Superior temporal gyrus (tissue), 1 donor: ENCODE data around the gene AMMECR1.
"Not testable (repeated sequence)": the region's sequence is repeated elsewhere in the genome, so short reads cannot be mapped to it uniquely, and the experiment has no call there.

Experiments used
- DNase-seq: peaks from one replicate; pipeline ENCODE4 v3.0.0-alpha.2; 2016; ENCODE audit errors: extremely low spot score

Gene AMMECR1

DNA sequence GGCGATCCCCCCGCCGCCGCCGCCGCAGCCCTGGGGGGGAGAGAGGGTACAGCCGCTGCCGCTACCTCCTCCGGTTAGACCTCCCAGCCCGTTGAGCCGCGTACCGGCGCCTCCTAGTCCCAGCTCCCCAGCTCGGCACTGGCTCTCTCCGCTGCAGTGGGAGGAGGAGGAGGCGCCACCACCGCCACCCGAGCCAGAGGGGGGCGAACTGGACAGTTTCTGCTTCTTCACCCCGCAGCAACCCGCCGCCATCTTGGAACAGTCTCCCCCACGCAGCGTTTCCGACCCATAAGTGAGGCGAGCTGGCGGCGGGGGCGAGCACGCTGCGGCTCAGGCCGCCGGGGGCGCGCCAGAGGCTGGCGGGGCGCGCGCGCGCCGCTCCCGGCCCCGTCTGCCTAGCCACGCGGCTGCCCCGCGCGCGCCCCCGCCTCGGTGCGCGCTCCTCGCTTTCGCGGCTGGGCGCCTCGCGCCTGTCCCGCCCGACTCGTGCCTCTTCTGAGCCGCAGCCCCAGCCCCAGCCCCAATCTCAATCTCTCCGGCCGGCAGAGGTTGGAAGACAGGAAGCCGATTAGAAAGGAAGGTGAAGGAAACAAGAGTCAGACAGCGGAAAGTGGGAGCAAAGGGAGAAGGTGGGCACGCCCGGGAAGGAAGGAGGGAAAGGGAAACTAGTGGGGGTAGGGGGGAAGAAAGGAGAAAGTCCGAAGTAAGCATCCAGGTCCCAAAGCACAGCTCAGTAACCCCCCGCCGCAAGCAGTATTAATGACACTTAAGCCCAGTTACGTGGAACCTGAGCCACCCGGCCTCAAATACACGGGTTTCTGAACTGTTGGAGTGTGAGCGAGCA lies at the start of gene AMMECR1:
TSS of gene AMMECR1 (minus strand) at position 266 of the 844 bp plus-strand sequence. CDS start at position 252, 14 bp downstream.
- peak; percentile 76 for DNase-seq

DNA sequence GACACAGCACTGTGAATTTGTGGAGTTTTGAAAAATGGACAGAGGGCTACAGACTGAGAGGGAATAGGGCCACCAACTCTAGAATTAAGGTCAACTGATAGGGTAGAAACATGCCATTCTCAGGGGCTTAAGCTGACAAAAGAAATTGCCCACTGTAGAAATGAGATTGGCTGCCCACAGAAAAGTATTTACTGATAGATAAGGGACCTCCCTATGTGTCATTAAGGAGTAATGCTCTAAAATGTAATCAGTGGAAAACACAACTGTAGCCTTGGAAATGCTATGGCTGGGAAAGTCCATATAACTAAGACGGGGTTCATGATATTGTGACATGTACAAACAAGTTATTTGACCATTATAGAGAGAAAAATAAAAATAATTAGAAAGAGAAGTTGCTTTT lies 45.4 kb upstream of the AMMECR1 start:
- DNase-seq: no peak

DNA sequence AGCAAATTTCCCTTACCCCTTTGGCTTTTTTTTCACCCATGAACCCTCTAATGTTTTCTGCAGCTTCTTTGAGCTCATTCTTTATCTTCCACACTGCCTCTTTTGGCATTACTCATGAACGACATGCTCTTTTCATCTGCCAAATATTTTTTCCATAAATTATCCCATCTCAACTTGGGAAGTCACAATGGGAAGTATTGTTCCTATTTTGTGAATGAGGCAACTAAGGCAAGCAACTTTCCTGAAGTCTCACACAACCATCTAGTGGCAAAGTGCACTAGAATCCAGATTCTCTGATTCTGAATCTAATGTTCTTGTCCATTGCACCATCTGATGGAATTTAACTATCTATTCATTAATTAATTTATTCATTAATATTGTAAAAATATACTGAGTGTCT lies 41.4 kb upstream of the AMMECR1 start:
- peak; percentile 44 for DNase-seq

DNA sequence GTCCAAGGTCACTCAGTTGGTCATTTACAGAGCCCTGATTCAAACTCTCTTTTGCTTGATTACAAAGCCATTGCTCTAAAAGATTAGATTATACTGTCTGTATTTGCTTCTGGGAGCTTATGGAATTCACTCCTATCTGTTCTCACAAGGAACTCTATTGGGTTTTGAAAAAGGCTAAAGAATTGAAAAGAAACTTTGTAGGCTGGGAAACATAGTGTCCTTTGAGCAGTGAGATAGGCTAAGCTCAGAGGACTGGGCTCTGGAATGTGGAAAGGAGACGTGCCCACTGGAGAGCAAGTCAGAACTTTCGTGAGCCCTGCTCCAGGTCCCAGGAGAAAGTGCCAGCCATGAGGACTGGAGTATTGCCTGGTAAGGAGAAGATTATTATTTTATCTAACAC lies 40.7 kb upstream of the AMMECR1 start, which contains the start of gene RTL9:
TSS of gene RTL9 (plus strand) at position 301 of the 400 bp plus-strand sequence. CDS start 91,770 bp downstream, outside the sequence.
- DNase-seq: no peak

DNA sequence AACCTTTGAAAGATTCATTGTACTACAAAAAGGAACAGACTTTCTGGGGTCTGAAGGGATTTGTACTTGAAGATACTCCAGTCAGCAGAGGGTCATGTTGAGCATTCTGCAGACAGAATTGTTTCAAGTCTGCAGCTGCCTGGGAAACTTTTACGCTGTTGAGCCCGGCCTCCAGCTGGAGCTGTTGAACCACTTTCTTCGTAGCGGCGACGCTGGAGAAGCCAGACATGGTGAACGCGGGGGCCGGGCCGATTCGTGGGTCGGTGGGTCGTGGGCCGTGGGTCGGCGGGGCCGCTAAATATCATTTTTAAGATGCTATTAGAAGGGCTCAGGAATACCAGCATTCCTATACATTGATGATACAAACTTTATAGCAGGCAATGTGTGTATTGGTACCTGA lies 28.8 kb upstream of the AMMECR1 start:
- DNase-seq: no peak

DNA sequence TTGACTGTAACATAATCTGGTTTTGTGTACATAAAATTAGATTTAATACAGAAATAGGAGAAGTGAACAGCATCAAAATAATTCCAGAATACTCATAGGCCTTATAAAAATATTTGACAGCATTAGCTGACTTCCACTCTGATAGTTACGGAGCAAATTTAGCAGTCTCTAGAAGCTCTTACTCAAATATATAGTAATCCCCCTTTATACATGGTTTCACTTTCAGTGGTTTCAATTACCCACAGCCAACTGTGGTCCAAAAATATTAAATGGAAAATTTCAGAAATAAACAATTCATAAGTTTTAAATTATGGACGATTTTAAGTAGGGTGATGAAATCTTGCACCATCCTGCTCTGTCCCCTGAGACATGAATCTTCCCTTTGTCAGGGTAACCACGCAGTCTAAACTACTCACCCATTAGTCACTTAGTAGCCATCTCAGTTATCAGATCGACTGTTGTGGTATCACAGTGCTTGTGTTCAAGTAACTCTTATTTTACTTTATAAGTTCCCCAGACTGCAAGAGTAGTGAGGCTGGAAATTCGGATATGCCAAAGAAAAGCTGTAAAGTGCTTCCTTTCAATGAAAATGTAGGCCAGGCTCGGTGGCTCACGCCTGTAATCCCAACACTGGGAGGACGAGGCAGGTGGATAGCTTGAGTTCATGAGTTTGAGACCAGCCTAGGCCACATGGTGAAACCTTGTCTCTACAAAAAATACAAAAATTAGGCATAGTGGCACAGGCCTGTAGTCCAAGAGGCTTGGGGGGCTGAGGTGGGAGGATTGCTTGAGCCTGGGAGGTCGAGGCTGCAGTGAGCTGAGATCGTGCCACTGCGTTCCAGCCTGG lies 23.5 kb upstream of the AMMECR1 start:
- no peak for DNase-seq

DNA sequence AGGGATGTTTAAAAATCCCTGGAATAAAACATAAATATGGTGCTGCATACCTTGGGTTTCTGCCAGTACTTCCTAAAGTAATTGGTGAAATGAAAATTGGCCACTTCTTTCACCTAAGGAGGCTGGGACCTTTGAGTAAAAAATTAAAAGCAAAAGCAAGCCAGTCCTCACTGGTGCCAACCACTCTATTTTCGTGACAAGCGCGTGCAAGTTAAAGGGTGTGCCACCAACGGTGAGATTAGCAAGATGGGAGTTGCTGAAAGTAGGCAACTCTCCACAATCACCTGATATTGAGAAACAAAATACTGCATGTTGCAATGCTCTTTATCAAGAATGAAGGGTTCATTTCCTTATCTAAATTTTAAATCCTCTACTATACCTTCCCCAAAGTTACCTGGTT lies 21.1 kb upstream of the AMMECR1 start:
- no peak for DNase-seq

DNA sequence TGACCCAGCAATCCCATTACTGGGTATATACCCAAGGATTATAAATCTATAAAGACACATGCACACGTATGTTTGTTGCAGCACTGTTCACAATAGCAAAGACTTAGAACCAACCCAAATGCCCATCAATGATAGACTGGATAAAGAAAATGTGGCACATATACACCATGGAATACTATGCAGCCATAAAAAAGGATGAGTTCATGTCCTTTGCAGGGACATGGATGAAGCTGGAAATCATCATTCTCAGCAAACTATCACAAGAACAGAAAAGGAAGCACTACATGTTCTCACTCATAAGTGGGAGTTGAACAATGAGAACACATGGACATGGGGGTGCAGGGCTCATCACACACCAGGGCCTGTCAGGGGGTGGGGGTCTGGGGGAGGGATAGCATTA lies 15.6 kb upstream of the AMMECR1 start:
- not testable (repeated sequence) for DNase-seq

DNA sequence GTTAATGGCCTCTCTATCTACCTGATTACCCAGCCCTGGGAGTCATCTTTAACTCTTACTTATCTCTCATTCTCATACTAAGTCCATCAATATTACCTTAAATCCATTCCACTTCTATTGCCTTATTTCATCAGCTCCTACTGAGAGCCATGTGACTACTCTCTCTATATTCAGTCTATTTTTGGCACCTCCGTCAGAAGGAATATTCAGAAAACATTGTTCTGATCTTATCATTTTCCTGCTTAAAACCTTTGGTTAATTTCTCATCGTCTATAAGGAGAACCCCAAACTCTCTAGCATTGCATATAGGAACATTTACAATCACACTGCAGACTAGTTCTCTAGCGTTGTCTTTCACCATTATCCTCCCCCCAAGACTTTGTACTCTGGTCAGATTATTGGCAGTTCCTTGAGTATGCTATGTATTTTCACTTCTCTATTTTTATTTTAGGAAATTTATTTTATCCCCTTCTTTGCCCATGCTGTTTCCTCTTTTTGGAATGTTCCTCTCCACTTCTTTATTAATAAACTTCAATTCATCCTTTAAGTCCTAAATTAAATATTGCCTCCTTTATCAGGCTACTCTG lies 13.7 kb upstream of the AMMECR1 start:
- DNase-seq: no peak

DNA sequence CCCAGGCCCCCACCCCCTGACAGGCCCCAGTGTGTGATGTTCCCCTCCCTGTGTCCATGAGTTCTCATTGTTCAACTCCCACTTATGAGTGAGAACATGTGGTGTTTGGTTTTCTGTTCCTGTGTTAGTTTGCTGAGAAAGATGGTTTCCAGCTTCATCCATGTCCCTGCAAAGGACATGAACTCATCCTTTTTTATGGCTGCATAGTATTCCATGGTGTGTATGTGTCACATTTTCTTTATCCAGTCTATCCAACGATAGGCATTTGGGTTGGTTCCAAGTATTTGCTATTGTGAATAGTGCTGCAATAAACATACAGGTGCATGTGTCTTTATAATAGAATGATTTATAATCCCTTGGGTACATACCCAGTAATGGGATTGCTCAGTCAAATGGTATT lies 10.7 kb upstream of the AMMECR1 start:
- not testable (repeated sequence) for DNase-seq

DNA sequence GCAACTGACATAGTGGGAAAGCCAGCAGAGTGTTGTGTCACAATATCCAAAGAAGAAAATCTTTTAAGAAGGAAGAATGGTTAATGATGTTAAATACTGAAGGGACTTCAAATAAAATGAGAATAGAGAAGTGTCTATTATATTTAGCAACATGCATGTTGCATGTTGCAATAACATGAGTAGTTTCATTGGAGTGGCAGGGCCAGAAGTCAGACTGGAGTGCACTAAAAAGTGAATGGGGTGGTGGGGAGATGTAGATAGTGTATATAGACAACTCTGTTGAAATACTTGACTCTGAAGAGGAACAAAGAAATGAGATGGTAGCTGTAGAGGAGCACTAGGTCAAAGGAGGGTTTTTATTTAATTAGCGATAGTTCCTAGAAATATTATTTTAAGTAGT lies 9.5 kb upstream of the AMMECR1 start:
- DNase-seq: no peak

DNA sequence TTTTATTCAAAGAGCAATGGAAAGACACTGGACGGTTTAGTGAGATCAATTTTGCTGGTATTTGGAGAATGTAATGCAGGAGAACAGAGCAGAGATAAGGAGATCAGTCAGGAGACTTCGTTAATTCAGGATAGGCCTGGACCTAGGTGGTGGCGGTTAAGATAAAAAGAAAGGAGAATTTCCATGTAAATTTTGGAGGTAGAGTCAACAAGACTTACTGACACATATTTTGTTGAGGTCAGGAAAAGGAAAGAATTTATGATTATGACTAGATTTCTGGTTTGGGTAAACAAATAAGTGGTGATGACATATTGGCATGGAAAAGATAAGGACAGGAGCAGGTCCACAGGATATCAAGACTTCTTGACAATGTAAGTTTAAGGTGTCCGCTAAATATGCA lies 8.8 kb upstream of the AMMECR1 start:
- DNase-seq: no peak

DNA sequence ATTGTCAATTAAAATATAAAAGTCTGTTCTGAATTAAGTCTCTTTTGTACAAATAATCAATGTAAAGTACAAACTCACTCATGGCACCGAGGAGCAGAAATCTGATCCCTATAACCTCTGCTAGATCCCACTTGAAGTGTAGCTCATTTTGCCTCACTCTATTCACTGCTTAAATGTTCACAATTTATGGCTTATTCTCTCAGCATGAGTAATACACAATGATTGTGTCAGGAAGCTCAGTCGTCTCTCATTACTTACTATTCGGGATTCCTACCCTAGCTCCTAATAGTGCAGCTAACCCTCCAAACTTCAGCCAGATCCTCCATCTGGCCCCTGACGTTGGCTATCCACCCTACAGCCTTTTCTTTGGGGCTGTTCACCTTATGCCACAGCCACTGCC lies 4.7 kb upstream of the AMMECR1 start:
- DNase-seq: no peak

DNA sequence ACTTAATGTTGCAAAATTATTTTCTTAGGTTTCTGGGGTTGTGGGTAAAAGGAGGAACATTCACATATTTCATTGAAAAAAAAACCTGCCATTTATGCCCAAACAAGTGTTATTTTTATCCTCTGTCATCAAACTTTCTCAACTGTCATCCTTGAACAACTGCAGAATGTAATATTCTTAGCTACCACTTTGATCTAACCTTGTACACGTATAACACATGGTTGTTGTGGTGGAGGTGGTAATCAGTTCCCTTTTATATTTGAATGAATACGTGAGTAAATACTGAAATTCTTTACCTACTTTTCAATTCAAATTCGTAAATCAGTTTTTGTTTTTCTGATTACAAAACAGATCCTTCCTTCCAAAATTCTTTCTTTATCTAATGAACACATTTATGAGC lies 3.8 kb upstream of the AMMECR1 start:
- no peak for DNase-seq

DNA sequence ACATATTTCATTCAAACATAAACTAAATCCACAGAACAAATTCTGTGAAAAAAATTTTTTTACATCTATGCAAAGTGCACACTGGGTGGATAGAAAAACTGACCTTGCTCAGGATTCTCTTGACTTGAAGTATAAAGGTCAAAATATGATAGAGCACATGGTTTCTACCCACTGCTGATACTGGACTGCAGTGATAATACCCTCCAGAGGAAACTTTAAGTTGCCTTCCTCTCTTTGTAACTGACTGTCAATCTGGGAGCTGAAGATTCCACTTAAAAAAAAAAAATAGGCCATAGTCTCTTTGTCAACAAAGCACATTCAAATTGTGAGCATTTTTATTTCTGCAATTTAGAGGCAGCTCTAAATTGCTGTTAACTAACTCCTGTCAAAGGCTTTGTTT lies 3.2 kb upstream of the AMMECR1 start:
- no peak for DNase-seq

DNA sequence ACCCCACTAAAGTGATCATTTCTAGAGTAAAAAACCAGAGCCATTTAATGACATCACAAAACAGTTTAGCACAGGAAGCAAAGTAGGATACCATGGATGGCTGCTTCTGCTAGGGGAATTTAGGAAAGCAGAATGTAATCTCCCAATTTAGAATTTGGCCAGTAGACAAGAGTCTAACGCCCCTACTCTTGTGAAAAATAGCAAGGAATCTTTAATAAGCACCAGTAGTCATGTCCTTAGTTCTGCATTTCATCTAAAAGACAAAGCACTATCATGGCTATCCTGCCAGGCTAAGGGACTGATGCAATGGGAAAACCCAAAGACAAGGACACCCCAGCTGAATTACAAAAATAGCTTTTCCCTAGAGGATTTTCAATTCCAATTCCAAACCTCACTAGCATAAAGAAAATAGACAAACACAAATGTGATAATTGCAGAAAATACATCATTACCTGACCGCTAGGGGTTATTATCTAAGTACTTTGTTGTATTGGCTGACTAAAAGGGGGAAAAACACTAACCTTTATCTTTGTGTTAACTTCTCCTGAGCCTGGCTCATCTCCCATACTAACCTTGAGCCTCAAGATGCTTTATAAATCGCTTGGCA lies 2.6 kb upstream of the AMMECR1 start:
- no peak for DNase-seq

DNA sequence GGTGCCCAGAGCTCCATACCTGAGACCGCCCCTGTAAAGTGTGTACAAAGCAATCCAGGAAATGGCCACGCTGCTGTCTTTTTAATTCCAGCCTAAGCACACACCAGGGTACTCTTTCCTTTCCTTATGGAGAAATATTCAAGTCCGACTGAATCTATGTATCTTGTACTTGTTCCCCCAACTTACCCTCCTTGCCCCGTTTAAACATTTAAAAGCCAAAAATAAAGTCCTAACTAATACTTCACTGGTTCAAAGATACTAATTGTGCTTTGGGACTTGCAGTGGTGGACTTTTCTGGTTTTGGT lies 731 bp upstream of the AMMECR1 start:
- DNase-seq: peak; percentile 11

DNA sequence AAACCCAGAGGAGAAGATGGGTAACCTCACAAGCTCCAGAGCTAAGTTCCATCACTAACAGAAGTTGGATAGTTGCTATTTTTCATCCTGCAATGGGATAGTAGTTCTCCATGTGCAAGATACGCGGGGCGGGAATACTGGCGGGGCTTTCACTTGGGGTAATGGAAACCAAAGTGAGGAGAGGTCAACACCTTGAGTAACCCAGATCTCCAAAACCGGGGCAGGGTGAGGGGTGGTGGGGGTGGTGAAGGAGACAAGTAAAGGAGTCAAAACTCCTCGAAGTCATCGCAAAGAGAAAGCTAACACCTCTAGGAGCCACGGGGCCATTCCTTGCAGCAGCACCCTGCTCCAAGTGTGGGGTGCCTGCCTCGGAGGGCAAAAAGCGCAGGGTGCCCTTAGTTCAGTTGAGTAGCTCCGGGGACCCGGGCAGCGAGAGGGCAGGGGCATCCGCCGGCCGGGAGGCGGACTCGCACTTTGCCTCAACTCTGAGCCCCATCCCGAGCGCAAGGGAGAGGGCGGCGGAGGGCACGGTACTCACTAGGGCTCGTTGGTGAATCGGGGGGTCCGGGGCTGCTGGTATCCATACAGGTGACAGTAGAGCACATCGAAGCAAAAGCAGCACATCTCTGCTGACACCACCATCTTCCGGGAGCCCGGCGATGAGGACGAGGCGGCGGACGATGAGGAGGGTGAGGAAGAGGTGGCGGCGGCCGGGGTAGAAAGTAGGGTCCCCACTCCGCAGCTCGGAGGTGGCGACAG lies 645 bp downstream of the AMMECR1 start:
- DNase-seq: peak; percentile 17

DNA sequence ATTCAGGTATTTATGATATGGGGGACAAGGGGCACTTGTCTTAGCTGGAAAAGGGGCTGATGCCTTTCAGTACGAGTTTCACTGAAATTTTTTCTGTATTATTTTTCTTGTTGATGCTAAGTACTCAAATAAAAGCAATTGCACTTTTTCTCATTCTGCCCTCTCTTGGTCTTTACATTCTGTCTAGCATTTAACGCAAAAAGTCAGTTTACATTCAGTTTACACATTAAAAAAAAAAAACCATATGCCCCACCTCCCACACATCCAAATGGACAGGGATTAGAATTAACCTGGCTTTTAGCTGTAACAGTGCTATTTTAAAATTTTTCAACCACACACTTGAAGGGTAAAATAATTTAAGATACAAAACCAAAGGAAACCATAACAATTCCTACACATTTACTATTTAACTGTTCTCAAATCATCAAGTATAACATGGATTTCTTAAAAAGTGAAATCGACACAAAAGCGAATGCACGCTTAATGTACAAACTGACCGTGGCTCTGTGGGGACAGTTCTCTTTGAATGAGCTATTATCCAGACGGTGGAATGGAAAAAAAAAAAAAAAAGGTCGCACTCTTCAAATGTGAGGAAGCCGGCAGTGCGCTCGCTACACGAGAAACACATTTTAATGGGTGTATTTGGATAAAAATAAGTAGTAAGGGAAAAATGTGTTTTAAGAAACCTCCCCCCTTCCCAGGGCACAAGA lies 1.4 kb downstream of the AMMECR1 start:
- peak; percentile 31 for DNase-seq

DNA sequence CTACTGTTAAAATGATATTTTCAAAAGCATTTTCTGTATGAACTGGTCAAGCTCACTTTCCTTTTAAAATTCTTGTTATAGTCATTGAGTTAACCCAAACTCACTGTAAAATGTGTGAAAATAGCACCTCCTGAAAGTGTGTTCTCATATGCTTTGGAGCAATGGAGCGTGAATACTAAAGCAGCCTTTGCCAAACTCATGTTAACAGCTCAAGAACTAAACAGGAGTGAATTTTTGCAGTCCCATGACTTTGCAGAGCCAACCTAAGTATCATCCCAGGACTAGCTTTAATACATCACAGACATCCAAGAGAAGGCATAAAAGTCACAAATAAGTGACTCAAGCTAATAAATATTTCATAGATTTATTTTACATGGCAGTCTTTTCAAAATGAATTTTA lies 2.3 kb downstream of the AMMECR1 start:
- no peak for DNase-seq
